HG02571 (cell line): ENCODE measurements around the gene PDZD4.
A peak's percentile ranks its signal among the peaks of the same experiment; 100 is the strongest.

Experiments used
- ATAC-seq: cut with Tn5 transposase; IDR thresholded peaks from one replicate; pipeline ENCODE4 v1.9.1; 2021; ENCODE audit warnings: mild to moderate bottlenecking, moderate library complexity; ENCODE audit not compliant: unreplicated experiment

Gene PDZD4

DNA sequence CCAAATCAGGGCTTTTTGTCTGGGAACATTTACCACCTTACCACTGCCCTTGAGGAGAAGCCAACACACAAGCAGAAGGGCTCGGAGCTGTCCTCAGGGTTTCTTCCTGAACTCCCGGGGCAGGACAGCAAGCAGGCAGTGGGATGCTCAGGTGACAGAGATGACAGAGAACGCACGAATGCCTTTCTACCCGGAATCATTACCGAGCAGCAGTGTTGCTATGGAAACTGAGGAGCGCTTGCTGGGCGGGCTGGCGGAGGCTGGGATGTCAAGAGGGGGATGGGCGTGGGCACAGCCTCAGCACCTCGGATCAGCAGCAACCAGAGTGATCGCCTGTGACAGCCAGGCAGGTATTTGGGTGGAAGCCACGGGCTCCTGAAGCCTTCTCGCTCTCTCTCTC, 18.1 kb downstream of the PDZD4 start:
- no peak for ATAC-seq

DNA sequence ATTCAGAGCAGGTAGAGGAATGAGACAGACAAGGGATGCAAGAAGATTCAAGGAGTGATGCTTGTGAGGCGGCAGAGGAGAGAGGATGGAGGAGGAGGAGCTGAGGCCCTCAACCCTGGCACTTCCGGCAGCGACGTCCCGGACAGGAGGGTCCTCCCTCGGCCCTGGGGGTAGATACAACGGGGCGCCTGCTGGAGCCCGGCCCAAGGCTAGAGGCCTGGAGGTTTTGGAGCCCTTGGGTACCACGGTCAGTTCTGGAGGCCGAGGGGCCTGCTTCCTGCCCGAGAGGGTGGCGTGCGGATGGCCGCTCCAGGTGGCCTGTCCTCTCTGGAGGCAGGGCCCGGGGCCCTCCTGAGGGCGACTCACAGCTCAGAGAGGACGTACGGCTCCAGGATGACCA, 22.4 kb downstream of the PDZD4 start:
- ATAC-seq, result no peak

DNA sequence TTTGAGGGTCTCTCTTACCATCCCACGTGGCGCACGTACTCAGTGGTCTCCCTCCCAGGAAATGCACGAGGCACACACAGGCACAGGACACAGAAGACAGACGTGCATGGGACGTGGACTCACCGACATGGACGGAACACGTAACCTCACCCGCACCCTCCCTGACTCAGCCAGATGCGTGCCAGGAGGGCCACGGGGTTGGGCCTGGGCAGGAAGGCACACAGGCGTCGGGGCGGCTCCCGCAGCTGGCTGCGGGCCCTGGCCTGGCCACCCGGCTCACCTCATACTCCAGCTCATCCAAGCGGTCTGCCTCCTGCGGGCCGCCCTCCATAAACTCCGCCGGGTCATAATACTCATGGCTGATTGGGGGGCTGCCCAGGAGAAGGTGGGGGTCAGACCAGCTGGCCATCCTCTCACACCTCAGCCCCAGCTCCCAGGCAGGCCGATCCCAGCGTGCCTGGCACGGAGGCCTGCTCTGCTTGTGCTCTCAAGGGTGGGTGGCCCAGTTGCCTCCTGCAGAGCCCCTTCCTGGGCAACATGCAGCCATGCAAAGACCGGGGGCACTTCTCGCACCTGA, 23.3 kb downstream of the PDZD4 start:
- ATAC-seq, result no peak

DNA sequence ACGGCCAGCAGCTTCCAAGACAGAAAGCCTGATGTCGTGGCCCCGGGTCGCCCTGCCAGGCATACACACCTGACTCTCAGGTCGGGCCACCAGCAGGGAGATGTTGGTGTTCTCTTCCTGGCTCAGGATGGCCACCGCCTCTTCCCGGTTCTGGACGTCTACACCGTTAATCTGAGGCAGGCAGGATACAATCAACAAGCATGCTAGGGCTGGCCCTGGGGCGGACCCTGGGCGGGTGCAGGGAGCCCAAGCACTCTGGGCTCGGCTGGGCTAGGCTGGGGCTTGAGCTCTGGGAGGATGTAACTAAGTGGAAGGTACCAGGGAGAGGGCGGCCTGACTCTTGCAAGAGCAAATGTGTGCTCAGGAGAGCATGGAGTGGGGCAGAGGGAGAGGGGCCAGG, 24.9 kb downstream of the PDZD4 start:
- no peak for ATAC-seq

DNA sequence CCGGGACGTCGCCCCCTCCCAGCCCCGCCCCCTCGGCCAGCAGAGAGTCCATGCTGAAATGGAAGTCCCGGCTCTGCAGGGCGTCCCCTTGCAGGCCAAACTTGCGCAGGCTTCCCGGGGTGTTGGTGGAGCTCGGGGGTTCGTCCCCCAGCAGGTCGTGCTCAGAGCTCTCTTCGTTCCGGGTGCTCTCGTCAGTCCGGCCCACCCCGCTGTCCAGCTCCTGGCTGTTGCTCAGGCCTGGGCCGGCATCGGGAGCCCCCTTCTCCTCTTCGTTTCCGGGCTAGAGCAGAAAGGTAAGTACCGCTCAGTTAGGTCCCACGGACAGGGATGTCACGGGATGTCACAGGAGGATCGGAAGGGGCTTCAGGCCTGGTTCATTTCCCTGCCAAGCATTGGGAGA, 25.7 kb downstream of the PDZD4 start:
- ATAC-seq, result no peak

DNA sequence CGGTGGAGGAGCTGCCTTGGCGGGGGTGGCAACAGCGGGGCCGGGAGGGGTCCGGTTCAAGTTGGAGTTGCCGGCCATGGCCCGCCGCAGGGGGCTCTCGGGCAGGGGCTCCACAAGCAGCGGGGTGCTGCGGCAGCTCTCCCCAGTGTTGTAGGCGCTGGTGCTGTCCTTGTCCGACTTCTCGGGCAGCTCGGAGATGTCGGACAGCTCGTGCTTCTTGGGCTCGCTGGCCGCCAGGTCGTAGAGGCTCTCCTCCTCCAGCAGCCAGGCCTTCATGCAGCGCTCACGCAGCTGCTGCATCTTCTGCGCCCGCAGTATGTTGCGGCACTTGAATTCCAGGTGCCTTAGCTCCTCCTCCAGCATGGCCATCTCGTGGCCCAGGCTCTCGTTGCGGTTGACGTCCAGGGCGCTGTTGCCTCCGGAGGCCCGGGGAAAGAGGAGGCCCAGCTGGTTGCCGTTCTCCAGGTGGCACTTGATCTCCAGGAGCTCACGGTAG, 26.2 kb downstream of the PDZD4 start:
- ATAC-seq, result no peak

DNA sequence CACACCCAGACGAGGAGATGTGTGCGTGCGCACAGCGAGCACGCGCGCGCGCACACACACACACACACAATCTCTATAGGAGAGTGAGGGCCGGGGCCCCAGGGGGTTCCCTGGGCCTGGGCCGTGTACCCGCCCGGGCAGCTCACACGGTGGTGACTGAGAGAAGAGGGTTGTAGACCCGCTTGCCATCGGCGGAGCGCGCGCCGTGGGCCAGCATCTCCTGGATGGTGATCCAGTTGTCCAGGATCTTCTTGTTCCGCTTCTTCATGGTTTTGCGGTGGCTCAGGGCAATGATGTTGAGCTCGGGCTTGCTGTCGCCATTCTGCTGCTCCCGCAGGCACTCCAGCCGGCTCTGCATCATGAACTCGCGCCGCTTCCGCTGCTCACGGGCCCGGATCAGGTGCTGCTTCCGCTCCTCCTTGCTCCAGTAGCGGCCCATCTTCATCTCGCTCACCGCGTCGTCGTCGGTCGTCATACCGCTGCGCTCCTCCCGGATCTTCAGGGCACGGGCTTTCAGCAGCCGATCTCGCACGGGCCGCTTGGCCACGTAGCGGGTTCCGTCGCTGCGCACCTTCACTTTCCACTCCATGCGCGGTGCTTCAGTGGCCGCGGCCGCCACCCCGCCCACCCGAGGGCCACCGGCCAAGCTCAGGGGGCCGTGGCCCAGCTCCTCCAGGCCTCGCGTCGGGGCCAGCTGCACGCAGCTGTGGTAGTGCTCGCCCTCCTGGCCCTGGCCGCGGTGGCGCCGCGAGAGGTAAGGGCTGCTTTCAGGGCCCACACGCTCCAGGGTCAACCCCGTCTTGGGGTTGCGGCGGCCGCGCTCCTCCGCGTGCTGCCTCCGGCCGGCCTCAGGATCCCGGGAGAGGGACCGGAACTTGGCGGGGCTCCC, 26.9 kb downstream of the PDZD4 start:
- ATAC-seq, result no peak

DNA sequence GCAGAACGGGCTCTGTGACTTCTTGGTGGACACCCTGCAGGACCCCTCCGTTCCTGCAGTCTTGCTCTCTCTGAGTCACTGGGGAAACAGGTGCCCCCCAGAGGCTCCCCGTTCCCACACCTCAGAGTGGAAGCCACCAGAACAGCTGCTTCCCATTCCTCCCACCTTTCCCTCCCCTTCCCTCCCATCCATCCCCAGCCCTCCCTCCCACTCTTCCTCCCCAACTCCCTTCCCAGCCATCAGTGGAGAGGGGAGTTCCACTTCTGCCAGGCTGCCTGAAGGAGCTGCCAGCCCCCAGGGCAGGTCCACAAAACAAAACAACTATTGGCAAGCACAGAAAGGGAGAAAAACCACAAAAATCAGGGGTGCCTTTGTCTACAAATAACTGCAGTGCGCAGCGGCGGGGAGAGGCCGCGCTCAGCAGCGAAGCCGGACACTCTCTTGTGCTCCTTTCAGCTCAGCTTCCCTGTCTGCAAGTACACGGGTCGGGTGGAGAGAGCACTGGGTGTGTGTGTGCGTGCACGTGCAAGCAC, 27.8 kb downstream of the PDZD4 start:
- ATAC-seq, result no peak

DNA sequence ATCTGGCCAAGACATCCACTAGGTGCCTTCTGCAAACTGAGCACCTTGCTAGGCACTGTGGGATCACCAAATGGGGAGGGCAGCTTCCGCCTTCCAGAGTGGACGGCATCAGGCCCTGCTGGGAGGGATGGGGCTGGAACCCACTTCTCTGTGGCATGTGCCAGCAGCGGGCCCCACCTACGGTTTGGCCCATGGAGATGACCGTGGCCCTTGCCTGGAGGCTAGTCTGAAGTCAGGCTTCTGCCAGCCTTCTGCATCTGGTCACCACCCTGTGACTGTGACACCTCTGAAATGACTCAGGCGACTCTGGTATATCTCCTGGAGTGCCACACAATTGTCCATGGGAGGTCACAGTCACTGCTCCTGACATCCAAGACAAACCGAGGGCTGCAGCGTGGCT, 28.7 kb downstream of the PDZD4 start:
- ATAC-seq, result no peak

DNA sequence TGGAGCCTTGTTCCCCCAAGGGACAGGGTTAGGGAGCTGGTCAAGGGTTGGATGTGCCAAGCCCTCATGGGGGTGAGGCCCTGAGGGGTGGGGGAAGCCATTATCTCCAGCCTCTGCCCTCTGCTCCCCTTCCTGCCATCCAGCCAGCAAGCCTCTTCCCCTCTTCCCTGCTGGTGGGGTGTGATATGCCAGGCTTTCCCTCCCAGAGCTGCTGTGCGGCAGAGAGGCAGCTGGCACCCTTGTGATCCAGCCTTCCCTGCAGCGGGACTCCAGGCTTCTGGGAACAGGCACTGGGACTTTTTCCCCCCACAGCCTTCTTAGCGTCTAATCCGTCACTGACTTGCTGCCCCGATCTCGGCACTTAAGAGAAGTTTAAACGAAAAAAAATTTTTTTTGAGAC, 29.6 kb downstream of the PDZD4 start:
- ATAC-seq, result no peak

DNA sequence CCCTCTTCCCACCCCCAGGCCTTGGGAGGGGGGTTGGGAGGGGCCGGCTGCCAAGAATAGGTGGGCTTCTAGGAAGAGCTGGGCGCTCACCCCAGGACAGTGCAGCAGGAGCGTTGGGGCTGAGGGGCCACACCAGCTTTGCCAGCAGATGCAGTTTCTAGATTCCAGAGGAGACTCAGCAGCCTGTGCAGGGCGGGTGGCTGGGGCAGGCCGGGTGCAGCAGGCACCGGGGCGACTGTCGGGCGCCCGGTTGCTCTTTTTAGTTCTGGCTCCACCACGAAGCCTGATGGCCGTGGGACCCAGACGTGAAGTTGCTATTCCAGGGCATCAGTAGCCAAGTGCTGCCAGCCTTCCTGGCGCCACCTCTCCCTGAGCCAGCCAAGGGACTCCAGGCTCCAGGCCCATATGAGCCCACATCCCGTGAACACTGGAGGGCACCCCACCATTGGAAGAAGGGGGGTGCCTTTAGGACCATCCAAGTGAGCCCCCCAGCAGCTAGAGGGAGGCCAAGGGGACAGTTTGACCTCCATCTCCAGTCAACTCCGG, 30.1 kb downstream of the PDZD4 start:
- ATAC-seq, result no peak

DNA sequence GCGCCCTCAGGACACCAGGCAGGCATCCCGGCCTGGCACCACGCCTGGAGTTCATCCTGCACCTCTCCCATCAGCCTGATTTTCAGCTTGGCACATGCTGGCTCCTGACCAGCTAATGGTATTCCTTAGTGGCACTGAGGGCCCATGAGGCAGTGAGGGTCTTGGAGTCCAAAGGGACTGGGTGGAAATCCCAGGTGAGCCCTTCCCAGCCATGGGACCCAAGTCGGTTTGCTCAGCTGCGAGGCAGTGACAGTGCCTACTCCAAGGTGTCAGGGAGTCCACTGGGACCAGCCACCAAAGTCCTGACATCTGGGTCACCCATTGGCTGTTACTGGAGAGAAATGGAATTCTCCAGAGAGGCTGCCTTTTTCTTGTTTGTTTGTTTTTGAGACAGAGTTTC, 31.0 kb downstream of the PDZD4 start:
- ATAC-seq, result no peak

DNA sequence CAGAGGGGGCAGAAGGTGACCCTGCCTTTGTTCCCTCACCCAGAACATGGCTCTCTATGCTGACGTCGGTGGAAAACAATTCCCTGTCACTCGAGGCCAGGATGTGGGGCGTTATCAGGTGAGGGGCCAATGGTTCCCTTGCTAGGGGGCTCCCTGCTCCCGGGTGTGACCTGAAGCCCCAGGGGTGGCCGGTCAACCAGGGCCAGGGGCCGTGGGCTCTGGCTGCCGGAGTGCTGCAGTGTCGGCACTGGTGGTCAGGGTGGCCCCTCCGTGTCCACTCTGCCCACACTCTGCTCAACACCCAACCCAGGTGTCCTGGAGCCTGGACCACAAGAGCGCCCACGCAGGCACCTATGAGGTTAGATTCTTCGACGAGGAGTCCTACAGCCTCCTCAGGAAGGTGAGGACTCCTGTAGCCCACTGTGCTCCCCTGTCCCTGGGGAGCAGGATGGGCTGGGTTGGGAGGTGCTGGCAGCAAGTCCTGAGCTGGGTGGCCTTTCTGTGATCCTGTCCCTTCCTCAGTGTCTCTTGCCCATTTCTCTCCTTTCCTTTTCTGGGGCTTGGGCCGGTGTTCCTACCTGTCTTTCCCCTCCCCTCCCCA, 32.8 kb downstream of the PDZD4 start:
- ATAC-seq, result no peak

DNA sequence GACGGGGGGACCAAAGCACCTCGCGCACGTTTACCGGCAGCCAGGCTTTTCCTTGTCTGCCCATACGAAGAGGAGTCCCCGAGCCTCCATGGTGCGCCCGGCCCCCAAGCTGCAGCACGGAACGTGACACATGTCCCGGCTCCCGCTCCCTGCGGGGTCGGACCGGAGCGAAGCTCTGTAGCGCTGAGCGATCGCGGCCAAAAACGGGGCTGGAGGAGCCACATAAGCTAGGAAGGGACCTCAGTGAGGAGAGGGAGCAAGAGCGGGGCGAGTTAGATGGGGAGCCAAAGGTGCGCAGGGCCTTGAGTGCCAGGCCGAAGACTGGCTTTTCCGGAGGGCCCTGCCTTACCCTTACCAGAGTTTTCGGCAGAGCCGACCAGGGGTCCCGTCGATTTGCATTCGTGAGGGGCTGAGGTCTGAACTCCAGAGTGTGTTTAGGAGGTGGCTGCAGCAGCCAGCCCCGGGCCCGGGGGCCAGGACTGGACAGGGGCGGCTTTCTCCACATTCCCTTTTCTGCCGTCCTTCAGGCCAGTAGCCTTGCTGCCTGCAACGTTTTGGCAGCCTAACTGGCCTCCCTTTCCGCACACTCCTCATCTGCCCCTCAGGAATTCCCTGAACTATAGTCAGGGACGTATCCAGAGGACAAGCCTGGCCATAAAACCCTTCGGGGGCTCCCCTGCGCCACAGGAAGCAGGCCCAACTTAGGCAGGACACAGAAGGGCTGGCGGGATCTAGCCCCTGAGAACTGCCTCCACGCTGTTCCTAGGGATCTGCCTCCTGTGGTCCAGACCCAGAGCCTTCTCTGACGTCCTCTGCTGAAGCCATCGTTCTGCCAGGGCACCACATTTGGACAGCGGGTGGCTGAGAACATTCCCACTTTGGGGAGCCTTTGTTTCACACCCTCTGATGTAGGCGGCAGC, 35.2 kb downstream of the PDZD4 start:
- no peak for ATAC-seq

DNA sequence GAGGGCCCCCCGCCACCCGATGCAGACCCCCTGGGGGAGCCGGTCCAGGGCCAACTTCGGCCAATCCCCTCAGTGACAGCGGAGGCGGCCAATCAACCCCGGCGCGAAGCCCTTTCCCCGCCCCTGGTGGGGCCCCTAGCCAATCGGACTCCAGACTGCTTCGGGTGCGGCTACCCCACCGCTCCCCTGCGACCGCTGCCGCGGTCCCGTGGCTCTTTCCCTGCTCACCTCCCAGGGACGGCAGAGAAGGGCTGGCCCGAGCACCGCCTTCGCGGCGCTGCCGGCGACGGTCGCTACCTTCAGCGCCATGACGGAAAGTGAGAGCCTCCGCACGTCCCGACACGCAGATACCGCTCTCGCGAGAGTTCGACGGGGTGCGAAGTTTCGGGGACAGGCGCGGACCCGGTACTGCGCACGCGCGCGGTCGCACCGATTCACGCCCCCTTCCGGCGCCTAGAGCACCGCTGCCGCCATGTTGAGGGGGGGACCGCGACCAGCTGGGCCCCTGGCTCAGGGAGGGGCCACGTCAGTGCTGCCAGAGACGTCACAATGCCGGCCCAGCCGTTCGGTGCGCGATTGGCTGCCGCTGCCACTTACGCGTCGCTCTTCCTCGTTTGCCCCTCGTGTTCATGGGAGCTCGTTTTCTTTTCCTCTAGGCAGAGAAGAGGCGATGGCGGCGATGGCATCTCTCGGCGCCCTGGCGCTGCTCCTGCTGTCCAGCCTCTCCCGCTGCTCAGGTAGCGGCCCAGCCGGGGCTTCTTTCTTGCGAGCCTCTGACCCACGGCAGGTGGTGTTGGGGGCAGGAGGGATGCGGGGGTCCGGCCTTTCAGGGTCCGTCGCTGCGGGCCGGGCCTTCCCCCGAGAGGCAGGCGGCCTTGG, 36.1 kb downstream of the PDZD4 start, which contains the start of the genes IDH3G and SSR4:
Gene IDH3G, minus strand, starts transcription at position 358 of the 879 bp plus-strand sequence. Its CDS starts 49 bp downstream, at position 309.
Gene SSR4, plus strand, starts transcription at position 651 of the 879 bp plus-strand sequence. Its CDS starts 20 bp downstream, at position 671.
- peak; percentile 88 for ATAC-seq

DNA sequence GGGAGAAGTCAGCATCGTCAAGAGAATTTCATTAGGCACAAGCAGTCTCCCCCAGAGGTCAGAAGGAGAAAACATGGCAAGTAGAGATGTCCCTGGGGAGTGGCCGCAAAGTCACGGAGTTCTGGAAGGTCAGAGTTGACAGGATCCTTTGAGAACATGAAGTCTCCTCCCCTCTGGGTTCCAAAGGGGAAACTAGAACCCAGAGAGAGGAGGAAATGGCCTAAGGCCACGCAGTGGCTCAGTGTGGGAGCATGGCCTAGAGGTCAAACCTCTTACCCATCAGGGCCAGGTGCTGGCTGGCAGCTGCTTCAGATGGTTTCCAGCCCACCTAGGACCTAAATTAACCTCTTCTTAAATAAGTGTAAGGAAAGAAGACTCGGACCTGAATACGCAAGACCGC, 37.1 kb downstream of the PDZD4 start:
- no peak for ATAC-seq

DNA sequence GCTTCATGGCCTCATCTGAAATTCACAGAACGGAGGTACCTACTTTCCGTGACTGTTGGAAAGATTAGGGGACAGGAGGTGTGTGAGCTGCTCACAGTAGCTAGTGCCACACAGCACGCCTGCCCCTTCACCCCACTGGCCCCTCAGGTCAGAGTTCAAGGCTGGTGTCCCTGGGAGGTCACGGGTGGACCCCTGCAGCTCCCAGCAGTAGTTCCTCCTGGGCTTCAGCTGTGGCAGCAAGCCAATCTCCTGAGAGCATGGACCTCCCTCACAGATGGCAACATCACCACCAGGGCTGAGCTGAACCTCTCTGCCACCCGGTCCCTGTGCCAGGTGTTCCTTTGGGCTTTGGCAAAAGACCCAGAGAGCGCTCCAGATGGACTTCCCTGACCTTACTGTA, 38.0 kb downstream of the PDZD4 start:
- ATAC-seq, result no peak

DNA sequence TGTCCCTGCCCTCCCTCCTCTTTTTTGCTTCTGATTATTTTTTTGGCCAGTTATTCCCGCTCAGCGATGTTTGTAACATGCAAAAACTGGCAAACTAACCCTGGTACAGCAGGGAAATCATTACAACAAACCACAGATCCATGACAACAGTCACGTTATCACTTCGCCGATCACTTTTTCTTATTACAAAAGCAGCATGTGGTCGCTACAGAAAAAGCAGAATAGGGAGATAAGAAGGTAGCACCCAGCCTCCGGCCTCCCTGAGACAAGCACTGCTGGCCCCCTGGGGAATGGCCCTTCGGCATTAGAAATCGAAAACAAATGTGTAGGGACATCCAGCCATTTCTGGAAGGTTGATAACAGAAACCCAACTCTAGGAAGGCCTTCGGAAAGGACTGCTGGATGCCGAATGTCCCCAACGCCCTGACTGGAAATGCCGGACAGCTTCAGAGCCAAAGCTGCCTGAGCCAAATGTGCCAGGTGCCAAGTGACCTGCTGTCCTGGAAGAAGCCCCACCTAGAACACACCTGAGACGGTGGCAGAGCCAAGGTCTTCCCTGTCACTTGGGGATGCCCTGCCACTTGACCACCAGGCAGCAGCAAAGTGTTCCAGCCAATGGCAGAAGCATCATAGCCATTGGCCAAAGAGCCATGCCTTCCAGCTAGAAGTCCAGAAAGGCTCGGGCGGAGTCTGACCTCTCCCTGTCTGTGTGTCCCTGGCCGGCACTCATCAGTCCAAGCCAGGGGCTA, 39.1 kb downstream of the PDZD4 start:
- no peak for ATAC-seq
